ENCODE data around the gene CREB3L4.

DNA sequence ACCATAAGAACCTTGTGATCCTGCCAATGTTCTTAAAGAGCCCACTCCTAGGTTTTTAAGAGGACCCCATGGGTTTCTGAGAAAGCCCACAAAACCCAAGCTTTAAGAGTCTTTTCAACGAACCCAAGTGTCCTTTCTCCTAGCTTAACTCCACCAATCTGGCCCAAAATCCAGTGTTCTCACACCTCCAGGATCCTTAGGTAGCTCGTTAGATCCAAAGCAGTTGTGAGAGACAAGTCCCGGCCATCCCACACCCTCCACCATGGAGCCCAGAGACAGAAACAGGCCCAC lies 22.9 kb upstream of the CREB3L4 start:
- TF ChIP-seq YY1 (IDR thresholded peaks at IDR 0.05; ENCODE audit: insufficient read depth, insufficient read length) (no peak), ZNF274 (IDR thresholded peaks at IDR 0.05; ENCODE audit: low read depth, low read length) (no peak), SUZ12 (IDR thresholded peaks at IDR 0.05; ENCODE audit: extremely low read depth, insufficient read depth, insufficient read length) (no peak)
